GM23338 (cell line): ENCODE results near the gene SH3BP5.

Experiments
- CREB1 ChIP-seq: fragments of 250-450 bp; sonication (Bioruptor Pico); IDR thresholded peaks from 2 replicates; pipeline ENCODE4 v1.5.0; 2020; ENCODE audit warnings: low read depth, mild to moderate bottlenecking, moderate library complexity
- EZH2 ChIP-seq: fragments of 200-600 bp; sonication (generic); IDR thresholded peaks from one replicate; pipeline ENCODE4 v1.8.0; 2017; ENCODE audit warnings: antibody characterized with exemption, mild to moderate bottlenecking, low read depth; ENCODE audit not compliant: unreplicated experiment
- EZH2phosphoT487 ChIP-seq: fragments of 200-600 bp; sonication (generic); IDR thresholded peaks from one replicate; pipeline ENCODE4 v1.8.1; 2018; ENCODE audit warnings: antibody characterized with exemption; ENCODE audit not compliant: unreplicated experiment
- JUNB ChIP-seq: IDR thresholded peaks from one replicate; pipeline ENCODE4 v1.6.1; 2016; ENCODE audit warnings: antibody characterized with exemption; ENCODE audit not compliant: unreplicated experiment
- NANOG ChIP-seq: IDR thresholded peaks from 2 replicates; pipeline ENCODE4 v1.6.1; 2016; ENCODE audit warnings: antibody characterized with exemption, borderline replicate concordance
- POLR2AphosphoS5 ChIP-seq: IDR thresholded peaks from 2 replicates; pipeline ENCODE4 v1.6.1; 2016; ENCODE audit warnings: antibody characterized with exemption, low read depth
- STAT1 ChIP-seq: IDR thresholded peaks from one replicate; pipeline ENCODE4 v1.6.1; 2016; ENCODE audit warnings: antibody characterized with exemption; ENCODE audit not compliant: unreplicated experiment
- ZNF114 ChIP-seq: fragments of 250-450 bp; sonication (Bioruptor Pico); IDR thresholded peaks from 2 replicates; pipeline ENCODE4 v1.5.0; 2020; ENCODE audit warnings: mild to moderate bottlenecking, moderate library complexity
- ZNF331 ChIP-seq: fragments of 250-450 bp; sonication (Bioruptor Pico); IDR thresholded peaks from 2 replicates; pipeline ENCODE4 v1.5.0; 2020; ENCODE audit warnings: low read depth, mild to moderate bottlenecking, moderate library complexity
- TF ChIP-seq, protein P1 (sequence below): IDR thresholded peaks from 2 replicates; pipeline ENCODE4 v1.6.1; 2016; ENCODE audit warnings: antibody characterized with exemption
- TF ChIP-seq, protein P2 (sequence below), 2 experiments: fragments of 200-600 bp in 1 of 2; sonication (generic) in 1 of 2; conservative IDR thresholded peaks; 2 replicates each; pipeline versions ENCODE4 v1.5.1 to v1.6.1; 2016 to 2017; ENCODE audit warnings: antibody characterized with exemption in 2 of 2, low read depth in 2 of 2, mild to moderate bottlenecking in 2 of 2, moderate library complexity in 1 of 2
- TF ChIP-seq, protein P3 (sequence below): IDR thresholded peaks from one replicate; pipeline ENCODE4 v1.6.1; 2018; ENCODE audit warnings: antibody characterized with exemption; ENCODE audit not compliant: unreplicated experiment
- TF ChIP-seq, protein P4 (sequence below): fragments of 250-450 bp; sonication (Bioruptor Pico); IDR thresholded peaks from 2 replicates; pipeline ENCODE4 v1.5.0; 2020; ENCODE audit warnings: mild to moderate bottlenecking, moderate library complexity

GRCh38 chr3:15221574-15222217 lies 110.7 kb downstream of the SH3BP5 start:
- TF ChIP-seq, protein P1, sequence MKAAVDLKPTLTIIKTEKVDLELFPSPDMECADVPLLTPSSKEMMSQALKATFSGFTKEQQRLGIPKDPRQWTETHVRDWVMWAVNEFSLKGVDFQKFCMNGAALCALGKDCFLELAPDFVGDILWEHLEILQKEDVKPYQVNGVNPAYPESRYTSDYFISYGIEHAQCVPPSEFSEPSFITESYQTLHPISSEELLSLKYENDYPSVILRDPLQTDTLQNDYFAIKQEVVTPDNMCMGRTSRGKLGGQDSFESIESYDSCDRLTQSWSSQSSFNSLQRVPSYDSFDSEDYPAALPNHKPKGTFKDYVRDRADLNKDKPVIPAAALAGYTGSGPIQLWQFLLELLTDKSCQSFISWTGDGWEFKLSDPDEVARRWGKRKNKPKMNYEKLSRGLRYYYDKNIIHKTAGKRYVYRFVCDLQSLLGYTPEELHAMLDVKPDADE, result no peak
- TF ChIP-seq, protein P2, sequence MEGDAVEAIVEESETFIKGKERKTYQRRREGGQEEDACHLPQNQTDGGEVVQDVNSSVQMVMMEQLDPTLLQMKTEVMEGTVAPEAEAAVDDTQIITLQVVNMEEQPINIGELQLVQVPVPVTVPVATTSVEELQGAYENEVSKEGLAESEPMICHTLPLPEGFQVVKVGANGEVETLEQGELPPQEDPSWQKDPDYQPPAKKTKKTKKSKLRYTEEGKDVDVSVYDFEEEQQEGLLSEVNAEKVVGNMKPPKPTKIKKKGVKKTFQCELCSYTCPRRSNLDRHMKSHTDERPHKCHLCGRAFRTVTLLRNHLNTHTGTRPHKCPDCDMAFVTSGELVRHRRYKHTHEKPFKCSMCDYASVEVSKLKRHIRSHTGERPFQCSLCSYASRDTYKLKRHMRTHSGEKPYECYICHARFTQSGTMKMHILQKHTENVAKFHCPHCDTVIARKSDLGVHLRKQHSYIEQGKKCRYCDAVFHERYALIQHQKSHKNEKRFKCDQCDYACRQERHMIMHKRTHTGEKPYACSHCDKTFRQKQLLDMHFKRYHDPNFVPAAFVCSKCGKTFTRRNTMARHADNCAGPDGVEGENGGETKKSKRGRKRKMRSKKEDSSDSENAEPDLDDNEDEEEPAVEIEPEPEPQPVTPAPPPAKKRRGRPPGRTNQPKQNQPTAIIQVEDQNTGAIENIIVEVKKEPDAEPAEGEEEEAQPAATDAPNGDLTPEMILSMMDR (conservative IDR thresholded peaks at IDR 0.05; ENCODE audit: low read depth in 2 of 2), result no peak
- TF ChIP-seq POLR2AphosphoS5 (no peak), EZH2 (no peak), ZNF331 (CRISPR knock-in tag) (no peak), EZH2phosphoT487 (no peak), JUNB (no peak), CREB1 (CRISPR knock-in tag) (no peak), NANOG (no peak), ZNF114 (CRISPR knock-in tag) (no peak), STAT1 (no peak)
- TF ChIP-seq, protein P3, sequence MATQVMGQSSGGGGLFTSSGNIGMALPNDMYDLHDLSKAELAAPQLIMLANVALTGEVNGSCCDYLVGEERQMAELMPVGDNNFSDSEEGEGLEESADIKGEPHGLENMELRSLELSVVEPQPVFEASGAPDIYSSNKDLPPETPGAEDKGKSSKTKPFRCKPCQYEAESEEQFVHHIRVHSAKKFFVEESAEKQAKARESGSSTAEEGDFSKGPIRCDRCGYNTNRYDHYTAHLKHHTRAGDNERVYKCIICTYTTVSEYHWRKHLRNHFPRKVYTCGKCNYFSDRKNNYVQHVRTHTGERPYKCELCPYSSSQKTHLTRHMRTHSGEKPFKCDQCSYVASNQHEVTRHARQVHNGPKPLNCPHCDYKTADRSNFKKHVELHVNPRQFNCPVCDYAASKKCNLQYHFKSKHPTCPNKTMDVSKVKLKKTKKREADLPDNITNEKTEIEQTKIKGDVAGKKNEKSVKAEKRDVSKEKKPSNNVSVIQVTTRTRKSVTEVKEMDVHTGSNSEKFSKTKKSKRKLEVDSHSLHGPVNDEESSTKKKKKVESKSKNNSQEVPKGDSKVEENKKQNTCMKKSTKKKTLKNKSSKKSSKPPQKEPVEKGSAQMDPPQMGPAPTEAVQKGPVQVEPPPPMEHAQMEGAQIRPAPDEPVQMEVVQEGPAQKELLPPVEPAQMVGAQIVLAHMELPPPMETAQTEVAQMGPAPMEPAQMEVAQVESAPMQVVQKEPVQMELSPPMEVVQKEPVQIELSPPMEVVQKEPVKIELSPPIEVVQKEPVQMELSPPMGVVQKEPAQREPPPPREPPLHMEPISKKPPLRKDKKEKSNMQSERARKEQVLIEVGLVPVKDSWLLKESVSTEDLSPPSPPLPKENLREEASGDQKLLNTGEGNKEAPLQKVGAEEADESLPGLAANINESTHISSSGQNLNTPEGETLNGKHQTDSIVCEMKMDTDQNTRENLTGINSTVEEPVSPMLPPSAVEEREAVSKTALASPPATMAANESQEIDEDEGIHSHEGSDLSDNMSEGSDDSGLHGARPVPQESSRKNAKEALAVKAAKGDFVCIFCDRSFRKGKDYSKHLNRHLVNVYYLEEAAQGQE, result no peak
- TF ChIP-seq, protein P4, sequence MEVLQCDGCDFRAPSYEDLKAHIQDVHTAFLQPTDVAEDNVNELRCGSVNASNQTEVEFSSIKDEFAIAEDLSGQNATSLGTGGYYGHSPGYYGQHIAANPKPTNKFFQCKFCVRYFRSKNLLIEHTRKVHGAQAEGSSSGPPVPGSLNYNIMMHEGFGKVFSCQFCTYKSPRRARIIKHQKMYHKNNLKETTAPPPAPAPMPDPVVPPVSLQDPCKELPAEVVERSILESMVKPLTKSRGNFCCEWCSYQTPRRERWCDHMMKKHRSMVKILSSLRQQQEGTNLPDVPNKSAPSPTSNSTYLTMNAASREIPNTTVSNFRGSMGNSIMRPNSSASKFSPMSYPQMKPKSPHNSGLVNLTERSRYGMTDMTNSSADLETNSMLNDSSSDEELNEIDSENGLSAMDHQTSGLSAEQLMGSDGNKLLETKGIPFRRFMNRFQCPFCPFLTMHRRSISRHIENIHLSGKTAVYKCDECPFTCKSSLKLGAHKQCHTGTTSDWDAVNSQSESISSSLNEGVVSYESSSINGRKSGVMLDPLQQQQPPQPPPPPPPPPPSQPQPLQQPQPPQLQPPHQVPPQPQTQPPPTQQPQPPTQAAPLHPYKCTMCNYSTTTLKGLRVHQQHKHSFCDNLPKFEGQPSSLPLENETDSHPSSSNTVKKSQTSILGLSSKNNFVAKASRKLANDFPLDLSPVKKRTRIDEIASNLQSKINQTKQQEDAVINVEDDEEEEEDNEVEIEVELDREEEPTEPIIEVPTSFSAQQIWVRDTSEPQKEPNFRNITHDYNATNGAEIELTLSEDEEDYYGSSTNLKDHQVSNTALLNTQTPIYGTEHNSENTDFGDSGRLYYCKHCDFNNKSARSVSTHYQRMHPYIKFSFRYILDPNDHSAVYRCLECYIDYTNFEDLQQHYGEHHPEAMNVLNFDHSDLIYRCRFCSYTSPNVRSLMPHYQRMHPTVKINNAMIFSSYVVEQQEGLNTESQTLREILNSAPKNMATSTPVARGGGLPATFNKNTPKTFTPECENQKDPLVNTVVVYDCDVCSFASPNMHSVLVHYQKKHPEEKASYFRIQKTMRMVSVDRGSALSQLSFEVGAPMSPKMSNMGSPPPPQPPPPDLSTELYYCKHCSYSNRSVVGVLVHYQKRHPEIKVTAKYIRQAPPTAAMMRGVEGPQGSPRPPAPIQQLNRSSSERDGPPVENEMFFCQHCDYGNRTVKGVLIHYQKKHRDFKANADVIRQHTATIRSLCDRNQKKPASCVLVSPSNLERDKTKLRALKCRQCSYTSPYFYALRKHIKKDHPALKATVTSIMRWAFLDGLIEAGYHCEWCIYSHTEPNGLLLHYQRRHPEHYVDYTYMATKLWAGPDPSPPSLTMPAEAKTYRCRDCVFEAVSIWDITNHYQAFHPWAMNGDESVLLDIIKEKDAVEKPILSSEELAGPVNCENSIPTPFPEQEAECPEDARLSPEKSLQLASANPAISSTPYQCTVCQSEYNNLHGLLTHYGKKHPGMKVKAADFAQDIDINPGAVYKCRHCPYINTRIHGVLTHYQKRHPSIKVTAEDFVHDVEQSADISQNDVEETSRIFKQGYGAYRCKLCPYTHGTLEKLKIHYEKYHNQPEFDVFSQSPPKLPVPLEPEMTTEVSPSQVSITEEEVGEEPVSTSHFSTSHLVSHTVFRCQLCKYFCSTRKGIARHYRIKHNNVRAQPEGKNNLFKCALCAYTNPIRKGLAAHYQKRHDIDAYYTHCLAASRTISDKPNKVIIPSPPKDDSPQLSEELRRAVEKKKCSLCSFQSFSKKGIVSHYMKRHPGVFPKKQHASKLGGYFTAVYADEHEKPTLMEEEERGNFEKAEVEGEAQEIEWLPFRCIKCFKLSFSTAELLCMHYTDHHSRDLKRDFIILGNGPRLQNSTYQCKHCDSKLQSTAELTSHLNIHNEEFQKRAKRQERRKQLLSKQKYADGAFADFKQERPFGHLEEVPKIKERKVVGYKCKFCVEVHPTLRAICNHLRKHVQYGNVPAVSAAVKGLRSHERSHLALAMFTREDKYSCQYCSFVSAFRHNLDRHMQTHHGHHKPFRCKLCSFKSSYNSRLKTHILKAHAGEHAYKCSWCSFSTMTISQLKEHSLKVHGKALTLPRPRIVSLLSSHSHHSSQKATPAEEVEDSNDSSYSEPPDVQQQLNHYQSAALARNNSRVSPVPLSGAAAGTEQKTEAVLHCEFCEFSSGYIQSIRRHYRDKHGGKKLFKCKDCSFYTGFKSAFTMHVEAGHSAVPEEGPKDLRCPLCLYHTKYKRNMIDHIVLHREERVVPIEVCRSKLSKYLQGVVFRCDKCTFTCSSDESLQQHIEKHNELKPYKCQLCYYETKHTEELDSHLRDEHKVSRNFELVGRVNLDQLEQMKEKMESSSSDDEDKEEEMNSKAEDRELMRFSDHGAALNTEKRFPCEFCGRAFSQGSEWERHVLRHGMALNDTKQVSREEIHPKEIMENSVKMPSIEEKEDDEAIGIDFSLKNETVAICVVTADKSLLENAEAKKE (CRISPR knock-in tag), result no peak
